Osteocyte (in vitro differentiated cells): Measurements from ENCODE around the gene KCNS1. TPM values are rescaled to one million over a fixed set of nuclear protein-coding genes. Genes with fewer than 3 reads are reported as not detected.

Source experiments
- DNase-seq: peaks from one replicate; pipeline ENCODE4 v3.0.0; 2021; ENCODE audit warnings: mixed read lengths; ENCODE audit not compliant: unreplicated experiment; ENCODE audit errors: extremely low spot score
- H3K27ac Mint-ChIP-seq: one replicate; pipeline ENCODE4 v1.8.0; 2021; ENCODE audit warnings: mild to moderate bottlenecking, mixed read lengths; ENCODE audit not compliant: unreplicated experiment
- H3K27me3 Mint-ChIP-seq: one replicate; pipeline ENCODE4 v1.8.0; 2021; ENCODE audit warnings: mixed read lengths; ENCODE audit not compliant: unreplicated experiment
- H3K36me3 Mint-ChIP-seq: one replicate; pipeline ENCODE4 v1.8.0; 2021; ENCODE audit warnings: mixed read lengths; ENCODE audit not compliant: unreplicated experiment
- H3K4me1 Mint-ChIP-seq: one replicate; pipeline ENCODE4 v1.8.0; 2021; ENCODE audit warnings: mixed read lengths; ENCODE audit not compliant: unreplicated experiment
- H3K4me3 Mint-ChIP-seq: one replicate; pipeline ENCODE4 v1.8.0; 2021; ENCODE audit warnings: mild to moderate bottlenecking, moderate library complexity, mixed read lengths; ENCODE audit not compliant: unreplicated experiment
- H3K9me3 Mint-ChIP-seq: one replicate; pipeline ENCODE4 v1.8.0; 2021; ENCODE audit warnings: mixed read lengths; ENCODE audit not compliant: unreplicated experiment
- CTCF ChIP-seq: fragments of 200-600 bp; sonication (generic); IDR thresholded peaks from 2 replicates; pipeline ENCODE4 v1.5.0; 2021; ENCODE audit warnings: antibody characterized with exemption, mild to moderate bottlenecking, moderate library complexity
- total RNA-seq: library from RNA; stranded (reverse); gene quantifications from 2 replicates; pipeline ENCODE4 v1.2.1, GENCODE V29; 2021

Gene KCNS1
- total RNA-seq, 1 donor from 2014 or later: 0.30 TPM

- no peak for TF ChIP-seq CTCF
- H3K9me3 Mint-ChIP-seq: peaks cover 9% of the 10 kb centered on the region
- no peaks in the 10 kb centered on the region for H3K27me3 Mint-ChIP-seq
- DNase-seq: no peak
- peaks cover 44% of the 10 kb centered on the region for H3K4me1 Mint-ChIP-seq
- H3K4me3 Mint-ChIP-seq: no peak overlapping the region
- H3K36me3 Mint-ChIP-seq: peaks cover 3% of the 10 kb centered on the region
- H3K27ac Mint-ChIP-seq: peak overlapping the region; percentile 98
Measured at GRCh38 chr20:45087814-45088213, 13.1 kb downstream of the KCNS1 start.

GRCh38 chr20:45087097-45087790 is 13.7 kb downstream of the KCNS1 start:
- H3K27ac Mint-ChIP-seq: peak overlapping the region; percentile 98
- no peaks in the 10 kb centered on the region for H3K27me3 Mint-ChIP-seq
- H3K9me3 Mint-ChIP-seq: peaks cover 9% of the 10 kb centered on the region
- DNase-seq: no peak
- no peak for TF ChIP-seq CTCF
- H3K36me3 Mint-ChIP-seq: peaks cover 3% of the 10 kb centered on the region
- peaks cover 42% of the 10 kb centered on the region for H3K4me1 Mint-ChIP-seq
- H3K4me3 Mint-ChIP-seq: no peak overlapping the region

- Mint-ChIP-seq H3K27me3 (no peaks in the 10 kb centered on the region), H3K4me1 (peaks cover 35% of the 10 kb centered on the region), H3K27ac (no peak overlapping the region), H3K36me3 (peaks cover 8% of the 10 kb centered on the region), H3K9me3 (peaks cover 7% of the 10 kb centered on the region), H3K4me3 (no peak overlapping the region)
- DNase-seq: no peak
- no peak for TF ChIP-seq CTCF
Measured at GRCh38 chr20:45085867-45086266, 15.1 kb downstream of the KCNS1 start.

GRCh38 chr20:45085289-45085688 is 15.6 kb downstream of the KCNS1 start:
- Mint-ChIP-seq H3K27ac (no peak overlapping the region), H3K36me3 (peaks cover 9% of the 10 kb centered on the region), H3K27me3 (no peaks in the 10 kb centered on the region), H3K4me1 (peaks cover 29% of the 10 kb centered on the region), H3K9me3 (peaks cover 5% of the 10 kb centered on the region), H3K4me3 (no peak overlapping the region)
- DNase-seq: no peak
- no peak for TF ChIP-seq CTCF

GRCh38 chr20:45083127-45083526 is 17.8 kb downstream of the KCNS1 start:
- Mint-ChIP-seq H3K27me3 (no peaks in the 10 kb centered on the region), H3K36me3 (peaks cover 12% of the 10 kb centered on the region), H3K4me3 (no peak overlapping the region), H3K4me1 (peaks cover 11% of the 10 kb centered on the region), H3K27ac (no peak overlapping the region), H3K9me3 (peaks cover 5% of the 10 kb centered on the region)
- no peak for DNase-seq
- TF ChIP-seq CTCF: no peak
